Measurements from ENCODE around the gene USP44. TPM values are rescaled to one million over a fixed set of nuclear protein-coding genes. Genes with fewer than 3 reads are reported as not detected.

Gene USP44
- polyA plus RNA-seq, 1 of the 3 experiments (the other 2 are of a cell fraction) = 0.07 TPM

GRCh38 chr12:95499772-95500171, 51.5 kb downstream of the USP44 start:
- no peaks in the 10 kb centered on the region for H3K9me2 ChIP-seq
- H3K9me3 ChIP-seq = no peaks in the 10 kb centered on the region
- H3K4me2 ChIP-seq = no peak overlapping the region
- WGBS (ENCODE audit: low lambda C conversion rate) = 98% methylated on average over 2 of the region's 2 CpGs
- peaks cover 38% of the 10 kb centered on the region for H3K79me2 ChIP-seq (ENCODE audit: insufficient read depth)
- CTCF ChIA-PET = no interaction called here
- no peak overlapping the region for H2AFZ ChIP-seq (ENCODE audit: low read depth)
- H3K36me3 ChIP-seq (replicated peaks in 1 of 2; ENCODE audit: control insufficient read depth in 1 of 2, insufficient read depth in 2 of 2, low read length in 1 of 2) = peaks cover 55 to 70% of the 10 kb centered on the region in 2 experiments
- H3K4me3 ChIP-seq (ENCODE audit: low read depth in 2 of 2, low read length in 1 of 2) = no peak overlapping the region
- H3K4me1 ChIP-seq (ENCODE audit: control insufficient read depth in 1 of 2, insufficient read depth in 2 of 2, low read depth in 1 of 2, low read length in 1 of 2) = no peaks in the 10 kb centered on the region
- no peak for DNase-seq
- H3K27ac ChIP-seq (ENCODE audit: low read depth in 2 of 2, low read length in 1 of 2) = no peak overlapping the region
- no peak overlapping the region for H3K9ac ChIP-seq
- TF ChIP-seq FOXJ3 (CRISPR knock-in tag; IDR thresholded peaks at IDR 0.05) = no peak
- no peaks in the 10 kb centered on the region for H3K27me3 ChIP-seq (ENCODE audit: insufficient read depth)
- POLR2A ChIA-PET = no interaction called here
- peaks cover 8% of the 10 kb centered on the region for H3F3A ChIP-seq (replicated peaks; ENCODE audit: insufficient read depth)
- no peaks in the 10 kb centered on the region for H4K20me1 ChIP-seq (ENCODE audit: insufficient read depth)

- TF ChIP-seq SMC3 (IDR thresholded peaks at IDR 0.05; ENCODE audit: low read depth, low read length) (no peak), POLR2AphosphoS5 (IDR thresholded peaks at IDR 0.05; ENCODE audit: low read depth, low read length) (no peak), YY1 (IDR thresholded peaks at IDR 0.05; ENCODE audit: low read depth) (no peak), USF2 (IDR thresholded peaks at IDR 0.05; ENCODE audit: borderline replicate concordance, low read depth, low read length) (no peak), NFIC (IDR thresholded peaks at IDR 0.05; ENCODE audit: borderline replicate concordance) (no peak), MAX (IDR thresholded peaks at IDR 0.05; ENCODE audit: low read depth) (no peak), GATA2 (CRISPR knock-in tag; IDR thresholded peaks at IDR 0.05) (no peak), CHD2 (IDR thresholded peaks at IDR 0.05; ENCODE audit: low read length, partially characterized antibody) (no peak), FOSL2 (IDR thresholded peaks at IDR 0.05; ENCODE audit: borderline replicate concordance, low read depth) (no peak), FOXM1 (IDR thresholded peaks at IDR 0.05; ENCODE audit: low read depth) (no peak), NRF1 (IDR thresholded peaks at IDR 0.05; ENCODE audit: low read depth, low read length) (no peak), RCOR1 (IDR thresholded peaks at IDR 0.05; ENCODE audit: low read length) (no peak), JUND (IDR thresholded peaks at IDR 0.05) (no peak), TEAD4 (IDR thresholded peaks at IDR 0.05; ENCODE audit: borderline replicate concordance, insufficient read depth) (no peak)
- TF ChIP-seq, protein P1, sequence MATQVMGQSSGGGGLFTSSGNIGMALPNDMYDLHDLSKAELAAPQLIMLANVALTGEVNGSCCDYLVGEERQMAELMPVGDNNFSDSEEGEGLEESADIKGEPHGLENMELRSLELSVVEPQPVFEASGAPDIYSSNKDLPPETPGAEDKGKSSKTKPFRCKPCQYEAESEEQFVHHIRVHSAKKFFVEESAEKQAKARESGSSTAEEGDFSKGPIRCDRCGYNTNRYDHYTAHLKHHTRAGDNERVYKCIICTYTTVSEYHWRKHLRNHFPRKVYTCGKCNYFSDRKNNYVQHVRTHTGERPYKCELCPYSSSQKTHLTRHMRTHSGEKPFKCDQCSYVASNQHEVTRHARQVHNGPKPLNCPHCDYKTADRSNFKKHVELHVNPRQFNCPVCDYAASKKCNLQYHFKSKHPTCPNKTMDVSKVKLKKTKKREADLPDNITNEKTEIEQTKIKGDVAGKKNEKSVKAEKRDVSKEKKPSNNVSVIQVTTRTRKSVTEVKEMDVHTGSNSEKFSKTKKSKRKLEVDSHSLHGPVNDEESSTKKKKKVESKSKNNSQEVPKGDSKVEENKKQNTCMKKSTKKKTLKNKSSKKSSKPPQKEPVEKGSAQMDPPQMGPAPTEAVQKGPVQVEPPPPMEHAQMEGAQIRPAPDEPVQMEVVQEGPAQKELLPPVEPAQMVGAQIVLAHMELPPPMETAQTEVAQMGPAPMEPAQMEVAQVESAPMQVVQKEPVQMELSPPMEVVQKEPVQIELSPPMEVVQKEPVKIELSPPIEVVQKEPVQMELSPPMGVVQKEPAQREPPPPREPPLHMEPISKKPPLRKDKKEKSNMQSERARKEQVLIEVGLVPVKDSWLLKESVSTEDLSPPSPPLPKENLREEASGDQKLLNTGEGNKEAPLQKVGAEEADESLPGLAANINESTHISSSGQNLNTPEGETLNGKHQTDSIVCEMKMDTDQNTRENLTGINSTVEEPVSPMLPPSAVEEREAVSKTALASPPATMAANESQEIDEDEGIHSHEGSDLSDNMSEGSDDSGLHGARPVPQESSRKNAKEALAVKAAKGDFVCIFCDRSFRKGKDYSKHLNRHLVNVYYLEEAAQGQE (IDR thresholded peaks at IDR 0.05; ENCODE audit: low read depth, low read length) = no peak
- TF ChIP-seq, protein P2, sequence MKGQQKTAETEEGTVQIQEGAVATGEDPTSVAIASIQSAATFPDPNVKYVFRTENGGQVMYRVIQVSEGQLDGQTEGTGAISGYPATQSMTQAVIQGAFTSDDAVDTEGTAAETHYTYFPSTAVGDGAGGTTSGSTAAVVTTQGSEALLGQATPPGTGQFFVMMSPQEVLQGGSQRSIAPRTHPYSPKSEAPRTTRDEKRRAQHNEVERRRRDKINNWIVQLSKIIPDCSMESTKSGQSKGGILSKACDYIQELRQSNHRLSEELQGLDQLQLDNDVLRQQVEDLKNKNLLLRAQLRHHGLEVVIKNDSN (IDR thresholded peaks at IDR 0.05; ENCODE audit: borderline replicate concordance, low read depth) = no peak
Measured at GRCh38 chr12:95498968-95499367, 52.3 kb downstream of the USP44 start.

More at GRCh38 chr12:95498968-95499367, 52.3 kb downstream of the USP44 start:
- peaks cover 38% of the 10 kb centered on the region for H3K79me2 ChIP-seq (ENCODE audit: insufficient read depth)
- CTCF ChIA-PET = no interaction called here
- no peak overlapping the region for H3K4me3 ChIP-seq (ENCODE audit: low read depth in 2 of 2, low read length in 1 of 2)
- POLR2A ChIA-PET = interaction anchor here (0.6 kb wide), 1 partner anchor 147 kb away, joined by 3 read pairs; no protein-coding TSS in a partner anchor
- no peak overlapping the region for H3K4me2 ChIP-seq
- no peaks in the 10 kb centered on the region for H3K9me2 ChIP-seq
- no peaks in the 10 kb centered on the region for H3K9me3 ChIP-seq
- no peak overlapping the region for H3K27ac ChIP-seq (ENCODE audit: low read depth in 2 of 2, low read length in 1 of 2)
- H3K9ac ChIP-seq = no peak overlapping the region
- H3K27me3 ChIP-seq (ENCODE audit: insufficient read depth) = no peaks in the 10 kb centered on the region
- no peaks in the 10 kb centered on the region for H3K4me1 ChIP-seq (ENCODE audit: control insufficient read depth in 1 of 2, insufficient read depth in 2 of 2, low read depth in 1 of 2, low read length in 1 of 2)
- H4K20me1 ChIP-seq (ENCODE audit: insufficient read depth) = no peaks in the 10 kb centered on the region
- peaks cover 57 to 70% of the 10 kb centered on the region in 2 experiments for H3K36me3 ChIP-seq (replicated peaks in 1 of 2; ENCODE audit: control insufficient read depth in 1 of 2, insufficient read depth in 2 of 2, low read length in 1 of 2)
- DNase-seq = no peak
- no peak overlapping the region for H2AFZ ChIP-seq (ENCODE audit: low read depth)
- 97% methylated on average over 5 of the region's 5 CpGs for WGBS (ENCODE audit: low lambda C conversion rate)
- H3F3A ChIP-seq (replicated peaks; ENCODE audit: insufficient read depth) = peaks cover 9% of the 10 kb centered on the region
